GM12892 (cell line): ENCODE measurements around the gene TAS1R3.

Experiments
- POLR2A ChIP-seq: IDR thresholded peaks from 2 replicates; pipeline ENCODE4 v1.6.1; 2011; ENCODE audit warnings: low read depth, low read length, control low read depth
- POLR2AphosphoS5 ChIP-seq: IDR thresholded peaks from 2 replicates; pipeline ENCODE4 v1.6.1; 2011; ENCODE audit warnings: low read depth, low read length, control low read depth
- TAF1 ChIP-seq: IDR thresholded peaks from 2 replicates; pipeline ENCODE4 v1.6.1; 2011; ENCODE audit warnings: low read depth, mild to moderate bottlenecking, control low read depth, low read length, borderline replicate concordance

- TF ChIP-seq POLR2AphosphoS5 (0 out of 2 replicates have a peak, but pooled peaks have one; percentile 21), TAF1 (no peak), POLR2A (peak; percentile 3; the same call in 1 of the 2 replicates)
Observed at GRCh38 chr1:1311107-1312104, 19.7 kb upstream of the TAS1R3 start.
